T-helper 2 cell treated with Interferon-gamma antibody and Interleukin-4, amounts not matched to agents 5 μg/mL and 100 μg/mL, for 36 hours (primary cell): ENCODE measurements around the gene LAMB4.

Experiments
- DNase-seq: peaks from one replicate; pipeline ENCODE4 v3.0.0; 2021; ENCODE audit warnings: low spot score
- H3K27ac Mint-ChIP-seq: one replicate; pipeline ENCODE4 v1.8.0; 2021; ENCODE audit warnings: mild to moderate bottlenecking, mixed read lengths
- H3K27me3 Mint-ChIP-seq: one replicate; pipeline ENCODE4 v1.8.0; 2021; ENCODE audit warnings: low read depth, mixed read lengths
- H3K36me3 Mint-ChIP-seq: one replicate; pipeline ENCODE4 v1.8.0; 2021; ENCODE audit warnings: low read depth, mixed read lengths
- H3K4me1 Mint-ChIP-seq: one replicate; pipeline ENCODE4 v1.8.0; 2021; ENCODE audit warnings: low read depth, mixed read lengths
- H3K4me3 Mint-ChIP-seq: one replicate; pipeline ENCODE4 v1.8.0; 2022; ENCODE audit warnings: mild to moderate bottlenecking, moderate library complexity, mixed read lengths
- H3K9me3 Mint-ChIP-seq: one replicate; pipeline ENCODE4 v1.8.0; 2021; ENCODE audit warnings: mixed read lengths

Gene LAMB4

GRCh38 chr7:108135446-108136190, 5.5 kb upstream of the LAMB4 start:
- Mint-ChIP-seq H3K9me3 (no peaks in the 10 kb centered on the region), H3K36me3 (peaks cover 3% of the 10 kb centered on the region), H3K27me3 (peaks cover 35% of the 10 kb centered on the region), H3K4me1 (peaks cover 21% of the 10 kb centered on the region), H3K4me3 (peak overlapping the region; percentile 26), H3K27ac (peak overlapping the region; percentile 64)
- peak; percentile 63 for DNase-seq

DNA sequence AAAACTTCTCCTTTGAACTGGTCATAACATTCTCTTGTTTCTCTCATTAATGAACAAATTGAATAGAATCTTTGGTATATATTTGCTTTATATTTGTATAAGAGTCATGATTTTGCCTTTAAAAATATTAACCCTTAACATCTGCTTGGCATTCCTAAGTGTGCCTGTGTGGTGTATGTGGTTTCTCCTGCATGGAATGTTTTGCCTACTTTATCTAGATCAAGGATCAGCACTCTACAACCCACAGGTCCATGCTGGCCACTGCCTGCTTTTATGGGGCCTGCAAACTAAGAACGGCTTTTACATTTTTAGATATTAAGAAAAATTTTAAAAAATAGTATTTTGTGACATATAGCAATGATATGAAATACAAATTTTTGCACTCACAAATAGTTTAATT, 4.3 kb upstream of the LAMB4 start:
- Mint-ChIP-seq H3K27ac (no peak overlapping the region), H3K36me3 (peaks cover 3% of the 10 kb centered on the region), H3K4me1 (peaks cover 21% of the 10 kb centered on the region), H3K27me3 (peaks cover 43% of the 10 kb centered on the region), H3K4me3 (no peak overlapping the region), H3K9me3 (no peaks in the 10 kb centered on the region)
- DNase-seq, result no peak

GRCh38 chr7:108132551-108133265, 2.5 kb upstream of the LAMB4 start:
- Mint-ChIP-seq H3K27ac (no peak overlapping the region), H3K4me3 (no peak overlapping the region), H3K9me3 (no peaks in the 10 kb centered on the region), H3K4me1 (peaks cover 21% of the 10 kb centered on the region), H3K27me3 (peaks cover 31% of the 10 kb centered on the region), H3K36me3 (peaks cover 3% of the 10 kb centered on the region)
- no peak for DNase-seq

DNA sequence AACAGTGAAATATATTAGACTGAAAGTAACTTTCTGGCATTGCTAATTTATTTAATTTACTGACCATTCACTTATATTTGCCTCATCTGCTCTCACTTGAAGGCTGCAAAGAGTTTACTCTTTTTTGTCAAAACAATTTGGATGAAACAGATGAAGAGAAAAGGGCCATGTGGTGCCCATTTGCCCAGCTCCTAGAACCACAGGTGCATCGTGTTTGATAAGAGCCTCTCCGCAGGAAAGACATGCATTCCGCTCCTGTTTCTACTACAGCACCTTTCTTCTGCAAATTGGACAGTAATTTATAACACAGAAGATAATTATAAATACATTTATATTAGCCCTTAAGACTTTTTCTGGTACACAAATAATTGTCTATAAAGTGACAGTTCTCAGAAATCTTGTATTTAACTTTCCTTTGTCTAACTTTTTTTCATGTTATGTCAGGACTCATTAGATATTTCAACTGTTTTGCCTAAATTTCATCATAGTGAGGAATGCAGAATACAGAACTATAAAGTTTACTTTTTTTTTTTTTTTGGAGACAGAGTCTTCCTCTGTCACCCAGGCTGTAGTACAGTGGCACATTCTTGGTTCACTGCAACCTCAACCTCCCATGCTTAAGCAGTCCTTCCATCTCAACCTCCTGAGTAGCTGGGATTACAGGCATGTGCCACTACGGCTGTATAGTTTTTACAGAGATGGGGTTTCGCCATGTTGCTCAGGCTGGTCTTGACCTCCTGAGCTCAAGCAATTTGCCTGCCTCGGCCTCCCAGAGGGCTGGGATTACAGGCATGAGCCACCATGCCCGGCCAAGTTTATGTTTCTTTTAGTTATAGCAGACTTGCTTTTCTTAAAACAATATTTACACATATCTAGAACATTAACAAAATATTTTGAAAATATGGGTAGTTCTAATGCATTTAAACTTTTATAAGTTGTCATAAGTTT, 869 bp downstream of the LAMB4 start:
- no peak overlapping the region for H3K27ac Mint-ChIP-seq
- DNase-seq, result no peak
- no peaks in the 10 kb centered on the region for H3K36me3 Mint-ChIP-seq
- H3K27me3 Mint-ChIP-seq, result peaks cover 37% of the 10 kb centered on the region
- no peaks in the 10 kb centered on the region for H3K9me3 Mint-ChIP-seq
- H3K4me1 Mint-ChIP-seq, result peaks cover 5% of the 10 kb centered on the region
- H3K4me3 Mint-ChIP-seq, result no peak overlapping the region

DNA sequence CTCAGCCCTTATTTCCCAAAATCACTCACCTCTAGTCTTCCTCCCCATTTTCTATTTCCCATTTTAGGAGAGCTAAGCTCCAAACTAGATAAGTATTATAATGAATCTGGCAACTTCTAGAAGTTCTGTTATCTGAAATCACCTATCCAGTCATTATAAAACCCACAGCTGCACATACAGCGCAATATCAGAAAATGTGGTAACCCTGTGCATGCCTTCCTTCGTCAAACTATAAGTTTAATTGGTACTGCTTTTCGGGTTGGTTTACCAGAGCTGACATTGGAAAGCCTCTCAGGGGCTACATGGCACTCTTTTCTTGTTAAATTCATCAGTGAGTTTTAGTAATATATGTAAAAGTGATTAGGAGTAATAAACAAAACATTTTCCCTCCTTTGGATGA, 1.6 kb downstream of the LAMB4 start:
- no peaks in the 10 kb centered on the region for H3K9me3 Mint-ChIP-seq
- no peak overlapping the region for H3K27ac Mint-ChIP-seq

DNA sequence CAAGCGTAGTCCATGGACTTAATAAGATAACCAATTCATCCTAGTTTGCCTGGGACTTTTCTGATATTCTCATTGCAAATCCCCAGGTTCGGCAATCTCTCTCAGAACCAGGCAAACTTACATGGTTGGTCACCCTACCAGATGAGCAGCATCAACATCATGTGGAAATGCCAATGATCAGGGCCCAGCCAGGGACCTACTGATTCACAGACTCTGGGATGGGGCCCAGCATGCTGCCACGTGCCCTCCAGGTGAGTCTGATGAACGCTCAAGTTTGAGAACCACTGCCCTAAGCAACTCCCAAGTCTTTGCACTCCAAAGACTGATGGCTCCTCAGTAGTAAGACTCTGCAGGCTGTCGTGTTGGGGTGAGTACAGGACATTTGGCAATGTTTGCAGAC, 2.7 kb downstream of the LAMB4 start:
- no peak overlapping the region for H3K4me3 Mint-ChIP-seq
- DNase-seq, result no peak
- H3K4me1 Mint-ChIP-seq, result peaks cover 3% of the 10 kb centered on the region
- H3K27me3 Mint-ChIP-seq, result peaks cover 30% of the 10 kb centered on the region
- no peaks in the 10 kb centered on the region for H3K36me3 Mint-ChIP-seq
- H3K9me3 Mint-ChIP-seq, result no peaks in the 10 kb centered on the region
- no peak overlapping the region for H3K27ac Mint-ChIP-seq

More for the DNA sequence above, 1.6 kb downstream of the LAMB4 start:
- no peak for DNase-seq
- no peaks in the 10 kb centered on the region for H3K36me3 Mint-ChIP-seq
- peaks cover 3% of the 10 kb centered on the region for H3K4me1 Mint-ChIP-seq
- peaks cover 33% of the 10 kb centered on the region for H3K27me3 Mint-ChIP-seq
- H3K4me3 Mint-ChIP-seq, result no peak overlapping the region

DNA sequence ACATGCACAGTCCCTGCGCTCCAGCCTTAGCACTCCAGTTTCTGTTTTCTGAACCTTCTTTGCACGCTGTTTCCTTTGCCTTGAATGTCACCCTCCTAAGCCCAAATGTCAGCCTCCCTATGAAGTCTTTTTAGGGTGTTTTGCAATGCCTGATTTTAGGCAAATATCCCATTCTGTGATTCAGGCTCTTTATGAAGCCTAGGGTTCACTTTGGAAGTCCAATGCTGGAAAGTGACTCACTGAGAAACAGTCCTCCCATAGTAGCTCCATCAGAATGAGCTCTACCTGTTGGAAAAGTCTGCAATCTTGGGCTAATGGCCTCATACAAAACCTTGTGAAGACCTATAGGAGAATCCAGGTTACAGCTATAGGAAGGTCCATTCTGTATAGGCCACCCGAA, 5.3 kb downstream of the LAMB4 start:
- Mint-ChIP-seq H3K9me3 (no peaks in the 10 kb centered on the region), H3K27me3 (peaks cover 16% of the 10 kb centered on the region), H3K4me1 (no peaks in the 10 kb centered on the region), H3K36me3 (no peaks in the 10 kb centered on the region), H3K4me3 (no peak overlapping the region), H3K27ac (no peak overlapping the region)
- DNase-seq, result no peak

- Mint-ChIP-seq H3K4me3 (no peak overlapping the region), H3K27me3 (peaks cover 14% of the 10 kb centered on the region), H3K27ac (no peak overlapping the region), H3K9me3 (no peaks in the 10 kb centered on the region), H3K36me3 (no peaks in the 10 kb centered on the region), H3K4me1 (peaks cover 3% of the 10 kb centered on the region)
- DNase-seq, result no peak
Measured at GRCh38 chr7:108122181-108122580, 8.0 kb downstream of the LAMB4 start.

DNA sequence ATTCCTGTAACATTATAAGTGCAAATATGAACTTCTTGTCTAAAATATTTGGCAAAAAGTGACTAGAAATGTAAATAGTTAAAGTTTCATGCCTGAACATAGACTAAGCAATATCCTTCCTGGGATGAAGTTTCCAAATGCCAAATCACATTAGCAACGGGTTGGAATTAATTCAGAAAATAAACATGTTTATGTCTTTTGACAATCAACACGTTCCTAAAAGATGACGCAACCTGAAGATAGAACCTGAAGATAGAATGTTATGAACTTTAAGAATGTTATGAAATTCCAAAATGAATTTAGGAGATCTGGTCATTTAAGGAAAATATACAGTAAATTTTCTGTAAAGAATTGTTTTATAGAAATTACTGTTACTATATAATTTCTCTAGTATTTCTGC, 9.2 kb downstream of the LAMB4 start:
- H3K4me3 Mint-ChIP-seq, result no peak overlapping the region
- H3K9me3 Mint-ChIP-seq, result no peaks in the 10 kb centered on the region
- no peak overlapping the region for H3K27ac Mint-ChIP-seq
- H3K27me3 Mint-ChIP-seq, result peaks cover 12% of the 10 kb centered on the region
- H3K36me3 Mint-ChIP-seq, result no peaks in the 10 kb centered on the region
- H3K4me1 Mint-ChIP-seq, result peaks cover 3% of the 10 kb centered on the region
- no peak for DNase-seq

GRCh38 chr7:108120196-108120595, 10.0 kb downstream of the LAMB4 start:
- Mint-ChIP-seq H3K27me3 (peaks cover 8% of the 10 kb centered on the region), H3K4me1 (peaks cover 3% of the 10 kb centered on the region), H3K4me3 (no peak overlapping the region), H3K27ac (no peak overlapping the region), H3K9me3 (no peaks in the 10 kb centered on the region), H3K36me3 (no peaks in the 10 kb centered on the region)
- no peak for DNase-seq

GRCh38 chr7:108118959-108119358, 11.2 kb downstream of the LAMB4 start:
- Mint-ChIP-seq H3K27ac (no peak overlapping the region), H3K27me3 (peaks cover 6% of the 10 kb centered on the region), H3K4me1 (peaks cover 5% of the 10 kb centered on the region), H3K36me3 (no peaks in the 10 kb centered on the region), H3K4me3 (no peak overlapping the region), H3K9me3 (no peaks in the 10 kb centered on the region)
- no peak for DNase-seq

- no peak for DNase-seq
- no peak overlapping the region for H3K27ac Mint-ChIP-seq
- H3K4me1 Mint-ChIP-seq, result peaks cover 2% of the 10 kb centered on the region
- H3K4me3 Mint-ChIP-seq, result no peak overlapping the region
- H3K27me3 Mint-ChIP-seq, result peaks cover 3% of the 10 kb centered on the region
- H3K36me3 Mint-ChIP-seq, result no peaks in the 10 kb centered on the region
- no peaks in the 10 kb centered on the region for H3K9me3 Mint-ChIP-seq
Measured at GRCh38 chr7:108114117-108114841, 15.9 kb downstream of the LAMB4 start.

DNA sequence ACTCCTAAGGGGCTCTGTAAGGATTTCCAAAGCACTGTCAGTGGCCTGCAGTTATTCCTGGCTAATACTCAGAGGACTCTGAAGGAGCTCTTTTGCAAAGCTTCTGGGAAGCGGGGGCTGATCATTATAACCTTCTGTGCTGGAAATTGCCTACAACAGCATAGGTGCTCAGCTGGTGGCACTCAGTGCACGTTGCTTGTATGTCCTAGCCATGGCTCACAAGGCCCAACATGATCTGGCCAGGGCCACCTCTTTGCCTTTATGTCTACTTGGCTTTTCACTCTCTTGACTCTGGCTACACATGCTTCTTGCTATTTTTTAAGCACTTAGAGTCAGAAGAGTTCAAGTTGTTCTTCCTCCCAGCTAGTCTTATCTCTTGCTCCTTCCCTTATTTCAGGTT, 17.5 kb downstream of the LAMB4 start:
- no peak for DNase-seq
- H3K27ac Mint-ChIP-seq, result no peak overlapping the region
- H3K9me3 Mint-ChIP-seq, result no peaks in the 10 kb centered on the region

More for the DNA sequence above, 17.5 kb downstream of the LAMB4 start:
- peaks cover 3% of the 10 kb centered on the region for H3K27me3 Mint-ChIP-seq
- H3K4me1 Mint-ChIP-seq, result peaks cover 2% of the 10 kb centered on the region
- H3K36me3 Mint-ChIP-seq, result no peaks in the 10 kb centered on the region
- no peak overlapping the region for H3K4me3 Mint-ChIP-seq
